Smooth muscle cell (in vitro differentiated cells): ENCODE results near the gene MAF. TPM values are rescaled to one million over a fixed set of nuclear protein-coding genes. Genes with fewer than 3 reads are reported as not detected.

Experiments used
- DNase-seq: peaks from one replicate; lab custom pipeline; 2025; ENCODE audit not compliant: unreplicated experiment; lab: John Stamatoyannopoulos, UW
- H2AFZ ChIP-seq: fragments of 200-600 bp; sonication (generic); 2 replicates; pipeline ENCODE4 v1.6.0; 2016; ENCODE audit warnings: antibody characterized with exemption, low read depth, mild to moderate bottlenecking
- H3F3A ChIP-seq: fragments of 200-600 bp; sonication (generic); 2 replicates; pipeline ENCODE4 v1.6.0; 2017; ENCODE audit warnings: antibody characterized with exemption, low read depth
- H3K27ac ChIP-seq: fragments of 200-600 bp; sonication (generic); 2 replicates; pipeline ENCODE4 v1.5.1; 2016; ENCODE audit warnings: low read depth, mild to moderate bottlenecking
- H3K27me3 ChIP-seq: fragments of 200-600 bp; sonication (generic); 2 replicates; pipeline ENCODE4 v1.6.1; 2016; ENCODE audit warnings: low read depth, mild to moderate bottlenecking
- H3K36me3 ChIP-seq: fragments of 200-600 bp; sonication (generic); 2 replicates; pipeline ENCODE4 v1.5.1; 2016; ENCODE audit warnings: low read depth
- H3K4me1 ChIP-seq: fragments of 200-600 bp; sonication (generic); 2 replicates; pipeline ENCODE4 v1.5.1; 2016; ENCODE audit warnings: low read depth
- H3K4me2 ChIP-seq: fragments of 200-600 bp; sonication (generic); 2 replicates; pipeline ENCODE4 v1.6.0; 2016; ENCODE audit warnings: mild to moderate bottlenecking
- H3K4me3 ChIP-seq: fragments of 200-600 bp; sonication (generic); 2 replicates; pipeline ENCODE4 v1.5.1; 2016; ENCODE audit warnings: mild to moderate bottlenecking
- H3K79me2 ChIP-seq: fragments of 200-600 bp; sonication (generic); 2 replicates; pipeline ENCODE4 v1.6.0; 2016; ENCODE audit warnings: low read depth, mild to moderate bottlenecking
- H3K9ac ChIP-seq: fragments of 200-600 bp; sonication (generic); 2 replicates; pipeline ENCODE4 v1.6.0; 2016; ENCODE audit warnings: low read depth
- H3K9me3 ChIP-seq: fragments of 200-600 bp; sonication (generic); replicated peaks from 2 replicates; pipeline ENCODE4 v1.5.1; 2016; ENCODE audit warnings: low read depth
- H4K20me1 ChIP-seq: fragments of 200-600 bp; sonication (generic); 2 replicates; pipeline ENCODE4 v1.6.0; 2016; ENCODE audit warnings: low read depth
- CTCF ChIP-seq: fragments of 200-600 bp; sonication (generic); IDR thresholded peaks from 2 replicates; pipeline ENCODE4 v1.5.1; 2017; ENCODE audit warnings: borderline replicate concordance, mild to moderate bottlenecking, antibody characterized with exemption; ENCODE audit not compliant: insufficient read depth, poor library complexity, severe bottlenecking
- WGBS: methylation state at CpG from one replicate; pipeline ENCODE4 v1.1.7; 2016; ENCODE audit warnings: low lambda C conversion rate; 5-methylcytosine and 5-hydroxymethylcytosine counted together
- polyA plus RNA-seq: library from polyadenylated mRNA; unstranded; fragments of >200 nt; fragmentation: Nextera tagmentation; extraction: Ambion mirVana; gene quantifications from 2 replicates; pipeline ENCODE4 v1.2.1, GENCODE V29; 2016
- total RNA-seq: library from RNA; depleted of rRNA; stranded (reverse); fragments of >200 nt; gene quantifications from 2 replicates; pipeline ENCODE4 v1.2.3, GENCODE V29; 2014

Gene MAF
- total and polyA plus RNA-seq, 2 experiments from 2014 or later, result 19.1 to 54.9 TPM

GRCh38 chr16:79573071-79573470 is 27.5 kb downstream of the MAF start:
- H2AFZ ChIP-seq, result no peak overlapping the region
- peaks cover 78% of the 10 kb centered on the region for H3K27me3 ChIP-seq
- H3K9ac ChIP-seq, result no peak overlapping the region
- 48% methylated on average over 2 of the region's 2 CpGs for WGBS
- H3K27ac ChIP-seq, result no peak overlapping the region
- H4K20me1 ChIP-seq, result no peaks in the 10 kb centered on the region
- H3K79me2 ChIP-seq, result no peaks in the 10 kb centered on the region
- H3K4me2 ChIP-seq, result no peak overlapping the region
- H3K9me3 ChIP-seq, result no peaks in the 10 kb centered on the region
- H3K36me3 ChIP-seq, result no peaks in the 10 kb centered on the region
- DNase-seq, result no peak
- TF ChIP-seq CTCF, result no peak
- peaks cover 5% of the 10 kb centered on the region for H3K4me1 ChIP-seq
- H3K4me3 ChIP-seq, result no peak overlapping the region
- H3F3A ChIP-seq, result no peaks in the 10 kb centered on the region

- H3K27me3 ChIP-seq, result peaks cover 77% of the 10 kb centered on the region
- no peaks in the 10 kb centered on the region for H4K20me1 ChIP-seq
- H3K79me2 ChIP-seq, result no peaks in the 10 kb centered on the region
- no peak for DNase-seq
- H3F3A ChIP-seq, result no peaks in the 10 kb centered on the region
- H3K4me1 ChIP-seq, result peaks cover 5% of the 10 kb centered on the region
- H3K4me3 ChIP-seq, result no peak overlapping the region
- WGBS, result 22% methylated on average over 9 of the region's 9 CpGs
- no peaks in the 10 kb centered on the region for H3K9me3 ChIP-seq
- H3K27ac ChIP-seq, result no peak overlapping the region
- H3K36me3 ChIP-seq, result no peaks in the 10 kb centered on the region
- no peak overlapping the region for H2AFZ ChIP-seq
- H3K9ac ChIP-seq, result no peak overlapping the region
- no peak overlapping the region for H3K4me2 ChIP-seq
- TF ChIP-seq CTCF, result no peak
Observed at GRCh38 chr16:79571903-79572535, 28.5 kb downstream of the MAF start.

- H3K79me2 ChIP-seq, result no peaks in the 10 kb centered on the region
- WGBS, result 46% methylated on average over 8 of the region's 8 CpGs
- H3K4me1 ChIP-seq, result peaks cover 5% of the 10 kb centered on the region
- peaks cover 70% of the 10 kb centered on the region for H3K27me3 ChIP-seq
- no peak for TF ChIP-seq CTCF
- no peak overlapping the region for H3K4me3 ChIP-seq
- H4K20me1 ChIP-seq, result no peaks in the 10 kb centered on the region
- H3K9ac ChIP-seq, result no peak overlapping the region
- H2AFZ ChIP-seq, result no peak overlapping the region
- no peak for DNase-seq
- H3K27ac ChIP-seq, result no peak overlapping the region
- H3F3A ChIP-seq, result no peaks in the 10 kb centered on the region
- no peaks in the 10 kb centered on the region for H3K36me3 ChIP-seq
- no peak overlapping the region for H3K4me2 ChIP-seq
- H3K9me3 ChIP-seq, result no peaks in the 10 kb centered on the region
Observed at GRCh38 chr16:79571065-79571902, 29.3 kb downstream of the MAF start.

GRCh38 chr16:79564671-79565107 is 35.8 kb downstream of the MAF start:
- H3K9me3 ChIP-seq, result no peaks in the 10 kb centered on the region

More at GRCh38 chr16:79564671-79565107, 35.8 kb downstream of the MAF start:
- Histone ChIP-seq H2AFZ (no peak overlapping the region), H3K36me3 (no peaks in the 10 kb centered on the region), H3K4me2 (no peak overlapping the region), H4K20me1 (no peaks in the 10 kb centered on the region), H3K27me3 (peaks cover 14% of the 10 kb centered on the region), H3F3A (no peaks in the 10 kb centered on the region), H3K27ac (no peak overlapping the region), H3K4me1 (no peaks in the 10 kb centered on the region), H3K9ac (no peak overlapping the region), H3K4me3 (no peak overlapping the region), H3K79me2 (no peaks in the 10 kb centered on the region)
- no peak for TF ChIP-seq CTCF
- no peak for DNase-seq
- 89% methylated on average over 6 of the region's 6 CpGs for WGBS
